K562 (cell line): Measurements from ENCODE around the gene RNH1. TPM values are rescaled to one million over a fixed set of nuclear protein-coding genes. Genes with fewer than 3 reads are reported as not detected.
A peak's percentile ranks its signal among the peaks of the same experiment; 100 is the strongest.

Source experiments
- ARID1B ChIP-seq: fragments of 450-650 bp; IDR thresholded peaks from 2 replicates; pipeline ENCODE4 v1.6.1; 2016; ENCODE audit warnings: antibody characterized with exemption, mild to moderate bottlenecking, inconsistent platforms
- ATF1 ChIP-seq, 2 experiments: fragments of 450-650 bp in 1 of 2; IDR thresholded peaks; 2 replicates each; pipeline ENCODE4 v1.6.1; 2016; ENCODE audit warnings: missing compliant biosample characterization in 1 of 2, missing genetic modification characterization in 1 of 2
- CBFB ChIP-seq: sonication (generic); formaldehyde crosslinking; IDR thresholded peaks from 2 replicates; pipeline ENCODE4 v1.4.0; 2020; ENCODE audit warnings: mild to moderate bottlenecking, missing genetic modification reagents
- CREM ChIP-seq: IDR thresholded peaks from 2 replicates; pipeline ENCODE4 v1.6.1; 2014; ENCODE audit warnings: antibody characterized with exemption, low read depth
- FIP1L1 ChIP-seq: fragments of 200-400 bp; formaldehyde crosslinking; IDR thresholded peaks from 2 replicates; pipeline ENCODE4 v1.6.1; 2018; ENCODE audit warnings: mild to moderate bottlenecking, low read depth, low read length; ENCODE audit not compliant: poor library complexity, severe bottlenecking
- FOSL1 ChIP-seq: fragments of 200-800 bp; sonication (Bioruptor generic); conservative IDR thresholded peaks from 2 replicates; pipeline ENCODE4 v1.6.1; 2016; ENCODE audit warnings: missing genetic modification characterization, missing compliant biosample characterization
- JUN ChIP-seq, 2 experiments: sonication (generic) in 1 of 2; formaldehyde crosslinking in 1 of 2; IDR thresholded peaks; 2 replicates each; pipeline versions ENCODE4 v1.6.1 to v1.8.0; 2012 to 2022; ENCODE audit warnings: borderline replicate concordance in 2 of 2, mild to moderate bottlenecking in 2 of 2, improper control_type of control experiment in 1 of 2, low read depth in 1 of 2, low read length in 1 of 2, missing genetic modification reagents in 1 of 2
- KLF16 ChIP-seq: IDR thresholded peaks from 2 replicates; pipeline ENCODE4 v1.6.1; 2016; ENCODE audit warnings: antibody characterized with exemption
- MEF2A ChIP-seq: IDR thresholded peaks from 2 replicates; pipeline ENCODE4 v1.6.1; 2011; ENCODE audit warnings: low read depth, mild to moderate bottlenecking, low read length, moderate library complexity; ENCODE audit not compliant: control insufficient read depth
- RFX1 ChIP-seq: fragments of 450-650 bp; IDR thresholded peaks from 2 replicates; pipeline ENCODE4 v1.6.1; 2016; ENCODE audit warnings: mild to moderate bottlenecking, moderate library complexity
- SIX5 ChIP-seq, 2 experiments: IDR thresholded peaks; 2 replicates each; pipeline ENCODE4 v1.6.1; 2011; ENCODE audit warnings: low read length in 2 of 2, borderline replicate concordance in 1 of 2, low read depth in 1 of 2, mild to moderate bottlenecking in 1 of 2, moderate library complexity in 1 of 2; ENCODE audit not compliant: insufficient read depth in 1 of 2
- U2AF1 ChIP-seq: fragments of 200-400 bp; formaldehyde crosslinking; optimal IDR thresholded peaks from 2 replicates; pipeline ENCODE3; 2017; ENCODE audit warnings: mild to moderate bottlenecking, low read depth, low read length, moderate library complexity
- ZC3H4 ChIP-seq: sonication (generic); formaldehyde crosslinking; IDR thresholded peaks from 2 replicates; pipeline ENCODE4 v1.9.0; 2021; ENCODE audit warnings: missing genetic modification reagents, borderline replicate concordance
- ZFX ChIP-seq: sonication (generic); formaldehyde crosslinking; IDR thresholded peaks from 2 replicates; pipeline ENCODE4 v1.8.0; 2022; ENCODE audit warnings: mild to moderate bottlenecking, missing genetic modification reagents, moderate library complexity
- polyA plus RNA-seq, 8 experiments: library from polyadenylated mRNA; depleted of rRNA in 4 of 8; stranded (reverse) in 5 of 8; unstranded in 3 of 8; fragments of >200 nt; fragmentation: Nextera tagmentation in 2 of 8; fragmentation: Illumina TruSeq in 1 of 8; extraction: Ambion mirVana in 2 of 8; extraction: Trizol in 1 of 8; gene quantifications; 2 replicates each; pipeline versions ENCODE4 v1.2.1 to v1.2.3, GENCODE V29; 2011 to 2014; ENCODE audit warnings: inconsistent platforms in 1 of 8, missing spikeins in 1 of 8
- total RNA-seq, 7 experiments: library from RNA; depleted of rRNA in 6 of 7; stranded (reverse); fragments of >200 nt in 6 of 7; fragmentation: Illumina TruSeq in 2 of 7; extraction: Trizol in 2 of 7; gene quantifications; 2 replicates each; pipeline versions ENCODE4 v1.2.1 to v1.2.3, GENCODE V29; 2011 to 2021; ENCODE audit warnings: low replicate concordance in 1 of 7
- TF ChIP-seq, protein P1 (sequence below): fragments of 250-450 bp; sonication (Bioruptor Pico); IDR thresholded peaks from 2 replicates; pipeline ENCODE4 v1.5.0; 2021; ENCODE audit warnings: mild to moderate bottlenecking, borderline replicate concordance
- TF ChIP-seq, protein P2 (sequence below), 2 experiments: fragments of 200-800 bp in 1 of 2; sonication (Bioruptor generic) in 1 of 2; sonication (generic) in 1 of 2; formaldehyde crosslinking in 1 of 2; IDR thresholded peaks in 1 of 2; conservative IDR thresholded peaks in 1 of 2; 2 replicates each; pipeline versions ENCODE4 v1.5.0 to v1.6.1; 2016 to 2020; ENCODE audit warnings: missing compliant biosample characterization in 1 of 2, missing genetic modification characterization in 1 of 2, missing genetic modification reagents in 1 of 2
- TF ChIP-seq, protein P3 (sequence below): IDR thresholded peaks from 2 replicates; pipeline ENCODE4 v1.6.1; 2014; ENCODE audit warnings: antibody characterized with exemption
- TF ChIP-seq, protein P4 (sequence below), 2 experiments: fragments of 450-650 bp; conservative IDR thresholded peaks; 2 replicates each; pipeline ENCODE4 v1.6.1; 2017; ENCODE audit warnings: mild to moderate bottlenecking in 2 of 2, moderate library complexity in 2 of 2

The RNH1 gene
- total and polyA plus RNA-seq, 9 of the 15 experiments (the other 6 are each of a cell fraction or from before 2014, with no cell fraction given), result 2.5 to 160 (median 44.3) TPM

DNA sequence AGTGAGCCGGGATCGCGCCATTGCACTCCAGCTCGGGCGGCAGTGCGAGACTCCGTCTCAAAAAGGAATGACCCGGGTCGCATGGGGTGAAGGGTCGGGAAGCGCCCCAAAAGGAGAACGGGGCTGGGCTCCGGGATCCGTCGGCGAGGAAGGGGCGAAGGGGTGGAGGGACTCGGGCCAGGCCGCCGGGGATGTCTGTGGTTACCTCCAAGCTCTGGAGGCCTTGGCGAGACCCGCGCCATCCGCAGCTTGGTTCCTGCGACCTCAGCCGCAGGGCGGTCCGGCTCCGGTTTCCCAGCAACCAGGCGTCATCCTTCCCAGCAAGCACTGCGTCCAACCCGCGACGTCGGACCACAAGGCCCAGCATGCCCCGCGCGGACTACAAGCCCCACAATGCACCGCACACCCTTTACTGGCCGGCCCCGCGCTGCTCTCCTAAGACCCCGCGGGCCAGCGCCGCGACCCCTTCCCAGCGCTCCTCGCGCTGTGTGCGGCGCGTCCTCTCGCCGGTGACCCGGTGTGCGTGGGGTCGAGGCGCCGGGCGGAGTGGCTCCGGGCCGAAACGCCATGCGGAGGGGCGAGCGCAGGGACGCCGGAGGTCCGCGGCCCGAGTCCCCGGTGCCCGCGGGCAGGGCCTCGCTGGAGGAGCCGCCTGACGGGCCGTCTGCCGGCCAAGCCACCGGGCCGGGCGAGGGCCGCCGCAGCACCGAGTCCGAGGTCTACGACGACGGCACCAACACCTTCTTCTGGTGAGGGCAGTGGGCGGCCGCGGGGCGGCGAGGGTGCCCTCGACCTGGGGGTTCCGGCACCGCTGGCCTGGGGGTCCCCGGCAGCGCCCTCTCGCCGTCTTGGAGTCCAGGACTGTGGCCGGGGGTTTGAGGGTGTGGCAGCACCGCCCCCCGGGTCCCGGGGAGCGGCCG, 56.9 kb downstream of the RNH1 start, which contains the start of gene PTDSS2 (continued):
- TF ChIP-seq SIX5 (IDR thresholded peaks at IDR 0.05; ENCODE audit: borderline replicate concordance in 1 of 2, insufficient read depth in 1 of 2, low read depth in 1 of 2, low read length in 2 of 2), result peak; percentile 90
- no peak for TF ChIP-seq KLF16
- TF ChIP-seq, protein P1, sequence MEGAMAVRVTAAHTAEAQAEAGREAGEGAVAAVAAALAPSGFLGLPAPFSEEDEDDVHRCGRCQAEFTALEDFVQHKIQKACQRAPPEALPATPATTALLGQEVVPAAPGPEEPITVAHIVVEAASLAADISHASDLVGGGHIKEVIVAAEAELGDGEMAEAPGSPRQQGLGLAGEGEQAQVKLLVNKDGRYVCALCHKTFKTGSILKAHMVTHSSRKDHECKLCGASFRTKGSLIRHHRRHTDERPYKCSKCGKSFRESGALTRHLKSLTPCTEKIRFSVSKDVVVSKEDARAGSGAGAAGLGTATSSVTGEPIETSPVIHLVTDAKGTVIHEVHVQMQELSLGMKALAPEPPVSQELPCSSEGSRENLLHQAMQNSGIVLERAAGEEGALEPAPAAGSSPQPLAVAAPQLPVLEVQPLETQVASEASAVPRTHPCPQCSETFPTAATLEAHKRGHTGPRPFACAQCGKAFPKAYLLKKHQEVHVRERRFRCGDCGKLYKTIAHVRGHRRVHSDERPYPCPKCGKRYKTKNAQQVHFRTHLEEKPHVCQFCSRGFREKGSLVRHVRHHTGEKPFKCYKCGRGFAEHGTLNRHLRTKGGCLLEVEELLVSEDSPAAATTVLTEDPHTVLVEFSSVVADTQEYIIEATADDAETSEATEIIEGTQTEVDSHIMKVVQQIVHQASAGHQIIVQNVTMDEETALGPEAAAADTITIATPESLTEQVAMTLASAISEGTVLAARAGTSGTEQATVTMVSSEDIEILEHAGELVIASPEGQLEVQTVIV, result peak; percentile 8; the same call in 1 of the 2 replicates
- peak; percentile 43; the same call in 1 of the 2 replicates for TF ChIP-seq ATF1 (CRISPR knock-in tag; IDR thresholded peaks at IDR 0.05)
- TF ChIP-seq ATF1 (tag; IDR thresholded peaks at IDR 0.05), result peak; percentile 92
- TF ChIP-seq, protein P2, sequence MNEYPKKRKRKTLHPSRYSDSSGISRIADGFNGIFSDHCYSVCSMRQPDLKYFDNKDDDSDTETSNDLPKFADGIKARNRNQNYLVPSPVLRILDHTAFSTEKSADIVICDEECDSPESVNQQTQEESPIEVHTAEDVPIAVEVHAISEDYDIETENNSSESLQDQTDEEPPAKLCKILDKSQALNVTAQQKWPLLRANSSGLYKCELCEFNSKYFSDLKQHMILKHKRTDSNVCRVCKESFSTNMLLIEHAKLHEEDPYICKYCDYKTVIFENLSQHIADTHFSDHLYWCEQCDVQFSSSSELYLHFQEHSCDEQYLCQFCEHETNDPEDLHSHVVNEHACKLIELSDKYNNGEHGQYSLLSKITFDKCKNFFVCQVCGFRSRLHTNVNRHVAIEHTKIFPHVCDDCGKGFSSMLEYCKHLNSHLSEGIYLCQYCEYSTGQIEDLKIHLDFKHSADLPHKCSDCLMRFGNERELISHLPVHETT (CRISPR knock-in tag; conservative IDR thresholded peaks at IDR 0.05 in 1 of 2, IDR thresholded peaks at IDR 0.05 in 1 of 2), result peak; percentile 21 to 73; a peak in 2 of 4 replicates
- peak; percentile 72 for TF ChIP-seq FIP1L1
- 0 out of 2 replicates have a peak, but pooled peaks have one; percentile 29 for TF ChIP-seq ARID1B
- peak; percentile 96 for TF ChIP-seq CREM
- peak; percentile 62; the same call in 1 of the 2 replicates for TF ChIP-seq JUN (IDR thresholded peaks at IDR 0.05; ENCODE audit: borderline replicate concordance, low read depth, low read length)
- TF ChIP-seq JUN (CRISPR knock-in tag; IDR thresholded peaks at IDR 0.05; ENCODE audit: borderline replicate concordance), result no peak
- TF ChIP-seq U2AF1, result peak; percentile 42
- no peak for TF ChIP-seq FOSL1 (tag)
- TF ChIP-seq RFX1, result peak; percentile 90
- peak; percentile 82 for TF ChIP-seq ZFX (CRISPR knock-in tag)
- TF ChIP-seq ZC3H4 (CRISPR knock-in tag), result 0 out of 2 replicates have a peak, but pooled peaks have one; percentile 38
- TF ChIP-seq, protein P3, sequence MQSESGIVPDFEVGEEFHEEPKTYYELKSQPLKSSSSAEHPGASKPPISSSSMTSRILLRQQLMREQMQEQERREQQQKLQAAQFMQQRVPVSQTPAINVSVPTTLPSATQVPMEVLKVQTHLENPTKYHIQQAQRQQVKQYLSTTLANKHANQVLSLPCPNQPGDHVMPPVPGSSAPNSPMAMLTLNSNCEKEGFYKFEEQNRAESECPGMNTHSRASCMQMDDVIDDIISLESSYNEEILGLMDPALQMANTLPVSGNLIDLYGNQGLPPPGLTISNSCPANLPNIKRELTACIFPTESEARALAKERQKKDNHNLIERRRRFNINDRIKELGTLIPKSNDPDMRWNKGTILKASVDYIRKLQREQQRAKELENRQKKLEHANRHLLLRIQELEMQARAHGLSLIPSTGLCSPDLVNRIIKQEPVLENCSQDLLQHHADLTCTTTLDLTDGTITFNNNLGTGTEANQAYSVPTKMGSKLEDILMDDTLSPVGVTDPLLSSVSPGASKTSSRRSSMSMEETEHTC, result no peak
- TF ChIP-seq CBFB (CRISPR knock-in tag), result 0 out of 2 replicates have a peak, but pooled peaks have one; percentile 75
- no peak for TF ChIP-seq MEF2A
- TF ChIP-seq, protein P4, sequence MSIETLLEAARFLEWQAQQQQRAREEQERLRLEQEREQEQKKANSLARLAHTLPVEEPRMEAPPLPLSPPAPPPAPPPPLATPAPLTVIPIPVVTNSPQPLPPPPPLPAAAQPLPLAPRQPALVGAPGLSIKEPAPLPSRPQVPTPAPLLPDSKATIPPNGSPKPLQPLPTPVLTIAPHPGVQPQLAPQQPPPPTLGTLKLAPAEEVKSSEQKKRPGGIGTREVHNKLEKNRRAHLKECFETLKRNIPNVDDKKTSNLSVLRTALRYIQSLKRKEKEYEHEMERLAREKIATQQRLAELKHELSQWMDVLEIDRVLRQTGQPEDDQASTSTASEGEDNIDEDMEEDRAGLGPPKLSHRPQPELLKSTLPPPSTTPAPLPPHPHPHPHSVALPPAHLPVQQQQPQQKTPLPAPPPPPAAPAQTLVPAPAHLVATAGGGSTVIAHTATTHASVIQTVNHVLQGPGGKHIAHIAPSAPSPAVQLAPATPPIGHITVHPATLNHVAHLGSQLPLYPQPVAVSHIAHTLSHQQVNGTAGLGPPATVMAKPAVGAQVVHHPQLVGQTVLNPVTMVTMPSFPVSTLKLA (conservative IDR thresholded peaks at IDR 0.05), result peak; percentile 63 to 79
